Gastrocnemius medialis (tissue), 4 donors: ENCODE measurements around the gene FGD4. TPM values are rescaled to one million over a fixed set of nuclear protein-coding genes. Genes with fewer than 3 reads are reported as not detected.

ENCODE experiments used
- ATAC-seq, 2 donors: fragments of 150-250 bp; one replicate each; pipeline ENCODE4 v1.9.1; 2016
- DNase-seq, 2 donors: peaks; one replicate each; pipeline ENCODE4 v3.0.0-alpha.2; 2019
- H3K27ac ChIP-seq, 4 donors: fragments of 200-600 bp; sonication (generic); 1 replicate in 1 of 4; 2 replicates in 3 of 4; pipeline ENCODE4 v1.5.1; 2016 to 2018; ENCODE audit warnings: mild to moderate bottlenecking in 2 of 4, moderate library complexity in 1 of 4
- H3K27me3 ChIP-seq, 3 donors: fragments of 200-600 bp; sonication (generic) in 2 of 3; 1 replicate in 1 of 3; 2 replicates in 2 of 3; pipeline versions ENCODE4 v1.5.1 to v1.6.0; 2016 to 2019; ENCODE audit warnings: mild to moderate bottlenecking in 1 of 3, moderate library complexity in 1 of 3
- H3K36me3 ChIP-seq, 2 donors: fragments of 200-600 bp; sonication (generic) in 1 of 2; one replicate each; pipeline ENCODE4 v1.5.1; 2017 to 2018
- H3K4me1 ChIP-seq, 2 donors: fragments of 200-600 bp; sonication (generic) in 1 of 2; one replicate each; pipeline ENCODE4 v1.5.1; 2016 to 2017; ENCODE audit warnings: mild to moderate bottlenecking in 2 of 2
- H3K4me3 ChIP-seq, 4 donors: fragments of 200-600 bp; sonication (generic) in 3 of 4; 1 replicate in 1 of 4; 2 replicates in 3 of 4; pipeline ENCODE4 v1.5.1; 2016 to 2019; ENCODE audit warnings: mild to moderate bottlenecking in 2 of 4
- H3K9me3 ChIP-seq, 3 donors: fragments of 200-600 bp; sonication (generic) in 2 of 3; 1 replicate in 1 of 3; 2 replicates in 2 of 3; pipeline ENCODE4 v1.5.1; 2016 to 2019
- POLR2A ChIP-seq, 2 donors: fragments of 450-650 bp; IDR thresholded peaks; one replicate each; pipeline ENCODE4 v1.6.1; 2017; ENCODE audit warnings: antibody characterized with exemption in 2 of 2, mild to moderate bottlenecking in 2 of 2, moderate library complexity in 2 of 2
- in situ Hi-C, 4 donors: fragments of 200-750 bp; cut with MboI; loops; one replicate each; pipeline versions ENCODE4 v1.15.0 to v1.8.0; 2017; ENCODE audit warnings: low sequenced_read_pairs in 4 of 4
- intact Hi-C: fragments of 100-400 bp; cut with DNase I; formaldehyde crosslinking; loops from one replicate; pipeline ENCODE4 v1.15.1; 2023; ENCODE audit warnings: low total_unique reads
- total RNA-seq, 4 donors: library from RNA; depleted of rRNA; stranded (reverse); fragments of >200 nt; gene quantifications; one replicate each; pipeline versions ENCODE4 v1.1.0 to v1.2.3, GENCODE V29; 2016
- TF ChIP-seq, protein P1 (sequence below), 5 experiments: fragments of 450-650 bp in 3 of 5; fragments of 200-600 bp in 2 of 5; sonication (generic) in 2 of 5; IDR thresholded peaks in 4 of 5; conservative IDR thresholded peaks in 1 of 5; 1 replicate in 4 of 5; 2 replicates in 1 of 5; pipeline ENCODE4 v1.5.1; 2016 to 2019; ENCODE audit warnings: antibody characterized with exemption in 5 of 5, mild to moderate bottlenecking in 3 of 5, moderate library complexity in 3 of 5

The FGD4 gene
- total RNA-seq, 4 donors from 2014 or later, result 18.8 to 60.3 (median 40.8) TPM

DNA sequence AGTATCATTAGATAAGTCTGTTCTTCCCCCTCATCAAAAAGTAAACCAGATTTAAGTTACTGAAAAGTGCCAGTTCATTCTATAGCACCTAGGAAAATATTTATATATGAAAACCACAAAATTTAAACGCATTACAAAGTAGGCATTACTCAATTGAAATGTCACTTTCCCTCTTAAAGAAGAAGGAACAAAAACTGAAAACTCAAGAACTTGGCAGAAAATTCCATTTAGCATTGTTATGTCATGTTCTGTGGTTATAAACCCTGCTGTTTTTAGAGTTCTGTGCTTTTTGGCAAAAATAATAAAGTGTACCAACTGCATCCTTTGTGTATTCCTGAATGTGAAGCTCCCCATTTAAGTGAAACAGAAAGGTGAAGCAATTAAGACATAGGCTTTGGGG, 3.6 kb downstream of the FGD4 start:
- H3K27me3 ChIP-seq, result no peaks in the 10 kb centered on the region
- no peak for ATAC-seq
- TF ChIP-seq, protein P1, sequence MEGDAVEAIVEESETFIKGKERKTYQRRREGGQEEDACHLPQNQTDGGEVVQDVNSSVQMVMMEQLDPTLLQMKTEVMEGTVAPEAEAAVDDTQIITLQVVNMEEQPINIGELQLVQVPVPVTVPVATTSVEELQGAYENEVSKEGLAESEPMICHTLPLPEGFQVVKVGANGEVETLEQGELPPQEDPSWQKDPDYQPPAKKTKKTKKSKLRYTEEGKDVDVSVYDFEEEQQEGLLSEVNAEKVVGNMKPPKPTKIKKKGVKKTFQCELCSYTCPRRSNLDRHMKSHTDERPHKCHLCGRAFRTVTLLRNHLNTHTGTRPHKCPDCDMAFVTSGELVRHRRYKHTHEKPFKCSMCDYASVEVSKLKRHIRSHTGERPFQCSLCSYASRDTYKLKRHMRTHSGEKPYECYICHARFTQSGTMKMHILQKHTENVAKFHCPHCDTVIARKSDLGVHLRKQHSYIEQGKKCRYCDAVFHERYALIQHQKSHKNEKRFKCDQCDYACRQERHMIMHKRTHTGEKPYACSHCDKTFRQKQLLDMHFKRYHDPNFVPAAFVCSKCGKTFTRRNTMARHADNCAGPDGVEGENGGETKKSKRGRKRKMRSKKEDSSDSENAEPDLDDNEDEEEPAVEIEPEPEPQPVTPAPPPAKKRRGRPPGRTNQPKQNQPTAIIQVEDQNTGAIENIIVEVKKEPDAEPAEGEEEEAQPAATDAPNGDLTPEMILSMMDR (IDR thresholded peaks at IDR 0.05 in 4 of 5, conservative IDR thresholded peaks at IDR 0.05 in 1 of 5), result no peak
- TF ChIP-seq POLR2A (IDR thresholded peaks at IDR 0.05), result no peak
- in situ Hi-C loops, result no loop called here
- no peaks in the 10 kb centered on the region for H3K9me3 ChIP-seq
- no peak overlapping the region for H3K4me3 ChIP-seq
- no peak overlapping the region for H3K27ac ChIP-seq
- DNase-seq, result no peak
- intact Hi-C loops, result loop anchor here (5.0 kb wide), 1 partner anchor 36 kb away; no protein-coding TSS in a partner anchor
- peaks cover 4 to 16% of the 10 kb centered on the region in 2 donors for H3K4me1 ChIP-seq
- no peaks in the 10 kb centered on the region for H3K36me3 ChIP-seq

DNA sequence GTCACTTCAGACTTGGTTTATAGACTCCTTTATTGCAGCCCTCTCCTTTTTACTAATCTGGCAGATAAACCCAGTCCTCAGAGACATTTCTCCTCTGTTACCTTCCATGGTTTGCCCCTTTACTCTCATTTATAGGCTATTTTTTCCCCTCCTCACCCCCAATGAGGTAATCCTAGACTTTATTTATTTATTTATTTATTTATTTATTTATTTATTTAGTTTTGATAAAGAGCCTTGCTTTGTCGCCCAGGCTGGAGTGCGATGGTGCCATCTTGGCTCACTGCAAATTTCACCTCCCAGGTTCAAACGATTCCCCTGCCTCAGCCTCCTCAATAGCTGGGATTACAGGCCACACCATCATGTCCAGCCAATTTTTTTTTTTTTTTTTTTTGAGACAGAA, 8.4 kb downstream of the FGD4 start:
- ATAC-seq, result no peak
- Histone ChIP-seq H3K36me3 (no peaks in the 10 kb centered on the region), H3K9me3 (no peaks in the 10 kb centered on the region), H3K27ac (no peak overlapping the region), H3K27me3 (no peaks in the 10 kb centered on the region), H3K4me3 (no peak overlapping the region), H3K4me1 (no peaks in the 10 kb centered on the region)
- no peak for DNase-seq
- TF ChIP-seq POLR2A (IDR thresholded peaks at IDR 0.05), result no peak
- in situ Hi-C loops (no loop called here), intact Hi-C loops (no loop called here)

DNA sequence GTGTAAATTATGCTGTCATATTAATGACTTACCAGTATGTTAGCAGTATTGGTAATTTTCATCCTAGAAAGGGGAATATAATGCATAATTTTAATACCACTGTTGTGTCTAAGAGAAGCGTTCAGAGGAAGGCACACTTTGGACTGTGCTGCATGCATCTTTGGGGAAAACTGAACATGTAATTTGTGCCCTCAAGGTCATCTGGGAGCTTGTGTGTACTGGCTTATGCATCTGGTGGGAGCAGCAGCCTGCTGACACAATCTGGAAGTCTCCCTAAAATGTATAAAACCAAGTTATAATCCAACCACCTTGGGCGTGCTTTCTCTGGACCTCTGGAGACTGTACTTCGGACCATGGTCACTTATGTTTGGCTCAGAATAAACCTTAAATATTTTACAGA, 14.1 kb downstream of the FGD4 start:
- Histone ChIP-seq H3K4me1 (no peaks in the 10 kb centered on the region), H3K27me3 (no peaks in the 10 kb centered on the region), H3K9me3 (no peaks in the 10 kb centered on the region), H3K4me3 (no peak overlapping the region), H3K27ac (no peak overlapping the region), H3K36me3 (no peaks in the 10 kb centered on the region)
- ATAC-seq (no peak), DNase-seq (no peak)
- in situ Hi-C loops, result no loop called here
- intact Hi-C loops, result no loop called here
- TF ChIP-seq POLR2A (IDR thresholded peaks at IDR 0.05), result no peak
- TF ChIP-seq, protein P1 (IDR thresholded peaks at IDR 0.05 in 4 of 5, conservative IDR thresholded peaks at IDR 0.05 in 1 of 5), result no peak

DNA sequence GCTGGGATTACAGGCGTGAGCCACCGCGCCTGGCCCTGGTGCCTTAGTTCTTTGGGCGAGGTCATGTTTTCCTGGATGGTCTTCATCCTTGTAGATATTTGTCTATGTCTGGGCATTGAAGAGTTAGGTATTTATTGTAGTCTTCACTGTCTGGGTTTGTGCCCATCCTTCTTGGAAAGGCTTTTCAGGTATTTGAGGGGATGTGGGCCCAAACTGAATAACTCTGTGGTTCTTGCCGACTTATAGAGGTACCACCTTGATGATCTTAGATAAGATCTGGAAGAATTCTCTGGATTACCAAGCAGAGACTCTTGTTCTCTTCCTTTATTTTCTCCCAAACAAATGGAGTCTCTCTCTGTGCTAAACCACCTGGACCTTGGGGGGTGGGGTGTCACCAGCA, 18.9 kb downstream of the FGD4 start:
- DNase-seq (no peak), ATAC-seq (no peak)
- intact Hi-C loops (no loop called here), in situ Hi-C loops (no loop called here)
- TF ChIP-seq, protein P1 (IDR thresholded peaks at IDR 0.05 in 4 of 5, conservative IDR thresholded peaks at IDR 0.05 in 1 of 5), result no peak
- TF ChIP-seq POLR2A (IDR thresholded peaks at IDR 0.05), result no peak
- Histone ChIP-seq H3K4me3 (no peak overlapping the region), H3K27me3 (no peaks in the 10 kb centered on the region), H3K4me1 (peaks cover 9 to 17% of the 10 kb centered on the region in 2 donors), H3K9me3 (no peaks in the 10 kb centered on the region), H3K36me3 (no peaks in the 10 kb centered on the region), H3K27ac (no peak overlapping the region)

DNA sequence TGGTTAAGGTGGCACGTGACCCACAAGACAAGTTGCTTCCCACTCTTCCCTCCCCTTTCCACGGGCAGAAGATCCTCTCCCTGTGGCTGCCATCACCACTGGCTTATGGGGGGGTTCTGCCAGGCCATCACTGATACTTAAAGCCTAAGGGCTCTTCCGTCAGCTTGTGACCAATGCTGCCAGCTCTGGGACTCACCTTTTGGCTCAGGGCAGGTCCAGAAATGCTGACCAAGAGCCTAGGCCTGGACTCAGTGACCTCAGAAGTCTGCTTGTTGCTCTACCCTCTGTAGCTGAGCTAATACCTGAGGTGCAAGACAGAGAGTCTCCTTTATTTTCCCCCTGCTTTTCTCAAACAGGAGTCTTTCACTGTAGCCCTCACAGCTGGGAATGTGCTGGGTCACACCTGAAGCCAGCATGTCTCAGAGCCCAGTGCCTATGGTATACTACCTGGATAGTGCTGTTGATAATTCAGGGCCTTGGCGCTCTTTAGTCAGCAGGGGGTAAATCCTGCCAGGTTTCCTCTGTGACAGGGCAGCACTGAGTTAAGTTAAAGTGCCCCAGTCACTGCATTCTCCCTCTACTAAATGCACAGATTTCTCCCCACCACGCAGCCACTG, 19.7 kb downstream of the FGD4 start:
- in situ Hi-C loops, result no loop called here

More for the DNA sequence above, 19.7 kb downstream of the FGD4 start:
- Histone ChIP-seq H3K9me3 (no peaks in the 10 kb centered on the region), H3K27me3 (no peaks in the 10 kb centered on the region), H3K4me1 (peaks cover 9 to 17% of the 10 kb centered on the region in 2 donors), H3K36me3 (no peaks in the 10 kb centered on the region), H3K4me3 (no peak overlapping the region), H3K27ac (no peak overlapping the region)
- TF ChIP-seq POLR2A (IDR thresholded peaks at IDR 0.05), result no peak
- TF ChIP-seq, protein P1 (IDR thresholded peaks at IDR 0.05 in 4 of 5, conservative IDR thresholded peaks at IDR 0.05 in 1 of 5), result no peak
- intact Hi-C loops, result no loop called here
- ATAC-seq, result no peak
- no peak for DNase-seq
